SK-N-SH treated with all-trans-retinoic acid at 6 μM for 48 hours (cell line): ENCODE measurements around the gene AP1S1.

Experiments
- ESRRG ChIP-seq: fragments of 250-450 bp; sonication (Bioruptor Pico); IDR thresholded peaks from 2 replicates; pipeline ENCODE4 v1.6.1; 2021; ENCODE audit warnings: mild to moderate bottlenecking
- GLIS3 ChIP-seq: fragments of 250-450 bp; sonication (Bioruptor Pico); IDR thresholded peaks from 2 replicates; pipeline ENCODE4 v1.5.0; 2020; ENCODE audit warnings: mild to moderate bottlenecking, moderate library complexity
- RARB ChIP-seq: fragments of 250-450 bp; sonication (Bioruptor Pico); IDR thresholded peaks from 2 replicates; pipeline ENCODE4 v1.8.0; 2021; ENCODE audit warnings: mild to moderate bottlenecking, moderate library complexity
- ZNF565 ChIP-seq: fragments of 450-650 bp; formaldehyde crosslinking; conservative IDR thresholded peaks from 2 replicates; pipeline ENCODE4 v1.5.0; 2020; ENCODE audit warnings: low read depth, mild to moderate bottlenecking, moderate library complexity
- TF ChIP-seq, protein P1 (sequence below): fragments of 250-450 bp; sonication (Bioruptor Pico); IDR thresholded peaks from 2 replicates; pipeline ENCODE4 v1.5.1; 2020; ENCODE audit warnings: low read depth, mild to moderate bottlenecking, moderate library complexity

DNA sequence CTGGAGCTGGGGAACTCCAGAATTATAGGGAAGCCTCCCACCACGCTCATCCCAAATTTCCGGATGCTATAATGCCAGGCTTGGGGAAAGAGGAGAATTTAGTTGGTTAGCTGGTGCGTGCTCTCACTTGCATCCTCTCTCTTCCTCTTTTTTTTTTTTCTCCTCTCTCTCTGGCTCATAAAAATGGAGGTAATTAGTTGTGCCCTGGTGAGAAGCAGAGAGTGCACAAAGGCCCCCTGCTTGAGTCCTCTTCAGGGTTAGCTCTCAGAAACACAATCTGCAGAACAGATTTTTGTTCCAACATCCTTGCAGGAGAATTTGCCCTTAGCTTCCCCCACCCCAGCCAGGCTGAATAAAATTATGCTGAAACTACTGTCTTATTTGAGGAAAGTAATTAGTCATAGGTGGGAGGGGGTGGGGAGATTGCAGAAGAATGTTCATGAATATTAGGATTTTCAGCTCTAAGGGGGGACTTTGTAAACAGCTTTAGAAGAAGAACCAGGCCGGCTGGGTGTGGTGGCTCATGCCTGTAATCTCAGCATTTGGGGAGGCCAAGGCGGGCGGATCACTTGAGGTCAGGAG lies 19.8 kb upstream of the AP1S1 start:
- TF ChIP-seq ZNF565: no peak
- TF ChIP-seq, protein P1, sequence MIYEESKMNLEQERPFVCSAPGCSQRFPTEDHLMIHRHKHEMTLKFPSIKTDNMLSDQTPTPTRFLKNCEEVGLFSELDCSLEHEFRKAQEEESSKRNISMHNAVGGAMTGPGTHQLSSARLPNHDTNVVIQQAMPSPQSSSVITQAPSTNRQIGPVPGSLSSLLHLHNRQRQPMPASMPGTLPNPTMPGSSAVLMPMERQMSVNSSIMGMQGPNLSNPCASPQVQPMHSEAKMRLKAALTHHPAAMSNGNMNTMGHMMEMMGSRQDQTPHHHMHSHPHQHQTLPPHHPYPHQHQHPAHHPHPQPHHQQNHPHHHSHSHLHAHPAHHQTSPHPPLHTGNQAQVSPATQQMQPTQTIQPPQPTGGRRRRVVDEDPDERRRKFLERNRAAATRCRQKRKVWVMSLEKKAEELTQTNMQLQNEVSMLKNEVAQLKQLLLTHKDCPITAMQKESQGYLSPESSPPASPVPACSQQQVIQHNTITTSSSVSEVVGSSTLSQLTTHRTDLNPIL (CRISPR knock-in tag): no peak
- TF ChIP-seq ESRRG (CRISPR knock-in tag): no peak
- TF ChIP-seq RARB (CRISPR knock-in tag): no peak
- TF ChIP-seq GLIS3: no peak
